Activated T-cell treated with anti-CD3 and anti-CD28 coated beads, Interleukin-2, amount 50 U/mL, for 4 hours (primary cell): ENCODE measurements around the gene RTCA. TPM values are rescaled to one million over a fixed set of nuclear protein-coding genes. Genes with fewer than 3 reads are reported as not detected.
A peak's percentile ranks its signal among the peaks of the same experiment; 100 is the strongest.
"Not testable (repeated sequence)": the region's sequence is repeated elsewhere in the genome, so short reads cannot be mapped to it uniquely, and the experiment has no call there.

ENCODE experiments used
- ATAC-seq, 2 donors: fragments of 200-7000 bp; cut with Tn5 transposase; one replicate each; pipeline ENCODE4 v1.10.0; 2021
- DNase-seq: peaks from one replicate; pipeline ENCODE4 v3.0.0-alpha.2; 2020
- H3K27me3 Mint-ChIP-seq: one replicate; pipeline ENCODE4 v1.8.0; 2021; ENCODE audit warnings: low read depth, mixed read lengths
- H3K36me3 Mint-ChIP-seq: one replicate; pipeline ENCODE4 v1.8.0; 2022; ENCODE audit warnings: mixed read lengths; ENCODE audit not compliant: insufficient read depth
- H3K4me1 Mint-ChIP-seq: one replicate; pipeline ENCODE4 v1.8.0; 2021; ENCODE audit warnings: low read depth, mixed read lengths
- H3K4me3 Mint-ChIP-seq: one replicate; pipeline ENCODE4 v1.8.0; 2021; ENCODE audit warnings: mild to moderate bottlenecking, moderate library complexity, mixed read lengths
- H3K9me3 Mint-ChIP-seq: one replicate; pipeline ENCODE4 v1.8.0; 2021; ENCODE audit warnings: mixed read lengths
- total RNA-seq, 3 donors: library from RNA; stranded (reverse); gene quantifications; one replicate each; pipeline ENCODE4 v1.2.1, GENCODE V29; 2021

Gene RTCA
- total RNA-seq, 3 donors from 2014 or later: 55.3 to 63.9 (median 58.0) TPM

DNA sequence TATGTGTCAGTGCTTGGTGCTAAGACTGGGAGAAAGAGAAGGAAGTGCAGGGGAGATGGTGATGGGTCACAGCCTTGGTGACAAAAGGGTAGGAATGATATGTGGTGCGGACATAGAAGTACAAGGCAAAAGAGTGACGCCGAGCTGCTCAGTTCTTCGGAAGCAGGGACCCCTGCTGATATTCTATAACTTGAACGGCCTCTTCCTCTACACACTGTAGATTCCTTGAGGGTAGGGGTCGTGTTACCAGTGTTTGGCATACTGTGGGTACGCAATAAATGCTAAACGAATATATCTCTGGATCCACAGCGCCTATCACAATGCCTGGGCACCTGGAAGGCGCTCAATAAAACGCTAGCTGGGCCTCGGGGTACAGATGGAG lies 16.9 kb upstream of the RTCA start:
- Mint-ChIP-seq H3K27me3 (no peaks in the 10 kb centered on the region), H3K4me3 (no peak overlapping the region), H3K36me3 (no peaks in the 10 kb centered on the region), H3K4me1 (peaks cover 14% of the 10 kb centered on the region), H3K9me3 (no peaks in the 10 kb centered on the region)
- ATAC-seq (peak in 1 of 2 donors; percentile 1), DNase-seq (no peak)

- H3K9me3 Mint-ChIP-seq: no peaks in the 10 kb centered on the region
- no peaks in the 10 kb centered on the region for H3K36me3 Mint-ChIP-seq
- peak; percentile 85 for DNase-seq
- H3K4me1 Mint-ChIP-seq: peaks cover 13% of the 10 kb centered on the region
- H3K4me3 Mint-ChIP-seq: no peak within 1 kb of the TSS
- peak; percentile 100 for ATAC-seq
- H3K27me3 Mint-ChIP-seq: no peaks in the 10 kb centered on the region
Measured at GRCh38 chr1:100249537-100250257, 16.3 kb upstream of the RTCA start, which contains the start of gene DBT. DBT (minus strand) TSS chr1:100249834; CDS start chr1:100249820, 14 bp downstream.

DNA sequence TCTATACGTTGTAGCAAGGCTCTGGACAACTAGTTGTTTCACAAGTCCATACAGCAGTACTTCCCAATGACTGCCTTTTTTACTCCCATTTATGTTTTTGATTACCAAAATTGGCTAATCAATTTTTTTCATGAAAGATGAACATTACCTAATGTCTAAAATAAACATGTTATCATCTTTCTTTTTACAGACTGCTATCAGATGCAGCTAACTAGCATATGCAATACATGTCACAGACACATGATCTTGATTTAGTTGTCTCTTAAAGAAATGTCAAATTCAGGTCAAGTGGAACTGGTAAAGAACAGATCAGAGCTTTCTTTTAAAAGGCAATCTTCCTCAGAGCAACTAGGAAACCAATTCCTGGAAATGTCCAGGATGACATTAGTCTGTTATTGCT lies 15.8 kb upstream of the RTCA start:
- no peaks in the 10 kb centered on the region for H3K36me3 Mint-ChIP-seq
- no peaks in the 10 kb centered on the region for H3K9me3 Mint-ChIP-seq
- H3K27me3 Mint-ChIP-seq: no peaks in the 10 kb centered on the region
- no peak overlapping the region for H3K4me3 Mint-ChIP-seq
- no peak for ATAC-seq
- DNase-seq: no peak
- peaks cover 13% of the 10 kb centered on the region for H3K4me1 Mint-ChIP-seq

GRCh38 chr1:100250807-100251206 lies 15.2 kb upstream of the RTCA start:
- no peak overlapping the region for H3K4me3 Mint-ChIP-seq

DNA sequence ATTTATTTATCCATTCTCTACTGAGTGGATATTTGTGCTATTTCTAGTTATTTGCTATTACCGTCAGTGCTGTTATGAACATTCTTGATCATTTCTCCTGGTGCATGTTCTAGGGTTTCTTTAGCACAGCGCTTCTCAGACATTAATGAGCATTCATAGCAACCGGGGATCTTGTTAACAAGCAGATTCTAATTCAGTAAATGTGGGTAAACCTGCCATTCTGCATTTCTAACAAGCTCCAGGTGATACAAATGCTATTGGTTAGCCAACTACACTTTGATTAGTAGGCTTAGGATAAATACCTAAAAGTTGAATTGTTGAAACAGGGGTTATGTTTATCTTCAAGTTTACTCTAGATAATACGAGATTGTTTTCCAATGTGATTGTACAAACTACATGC lies 13.1 kb upstream of the RTCA start:
- H3K36me3 Mint-ChIP-seq: no peaks in the 10 kb centered on the region
- DNase-seq (no peak), ATAC-seq (no peak)
- peaks cover 2% of the 10 kb centered on the region for H3K27me3 Mint-ChIP-seq
- no peaks in the 10 kb centered on the region for H3K9me3 Mint-ChIP-seq
- H3K4me3 Mint-ChIP-seq: no peak overlapping the region
- no peaks in the 10 kb centered on the region for H3K4me1 Mint-ChIP-seq

More at GRCh38 chr1:100250807-100251206, 15.2 kb upstream of the RTCA start:
- peaks cover 1% of the 10 kb centered on the region for H3K27me3 Mint-ChIP-seq
- no peak for DNase-seq
- H3K36me3 Mint-ChIP-seq: no peaks in the 10 kb centered on the region
- no peak for ATAC-seq
- H3K4me1 Mint-ChIP-seq: peaks cover 10% of the 10 kb centered on the region
- H3K9me3 Mint-ChIP-seq: no peaks in the 10 kb centered on the region

DNA sequence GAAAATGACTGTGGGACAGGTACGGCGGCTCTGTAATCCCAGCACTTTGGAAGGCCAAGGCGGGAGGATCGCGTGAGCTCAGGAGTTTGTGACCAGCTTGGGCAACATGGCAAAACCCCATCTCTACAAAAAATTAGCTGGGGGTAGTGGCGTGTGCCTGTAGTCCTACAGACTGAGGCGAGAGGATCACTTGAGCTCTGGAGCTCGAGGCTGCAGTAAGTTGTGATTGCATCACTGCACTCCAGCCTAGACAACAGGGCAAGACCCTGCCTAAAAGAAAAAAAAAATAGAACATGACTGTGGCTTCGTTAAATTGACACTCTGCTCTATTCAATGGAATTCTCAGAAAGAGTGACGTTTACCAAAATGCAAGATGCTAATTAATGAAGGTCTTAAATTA lies 12.5 kb upstream of the RTCA start:
- H3K4me1 Mint-ChIP-seq: no peaks in the 10 kb centered on the region
- ATAC-seq: no peak
- H3K4me3 Mint-ChIP-seq: no peak overlapping the region
- H3K36me3 Mint-ChIP-seq: no peaks in the 10 kb centered on the region
- DNase-seq: no peak
- no peaks in the 10 kb centered on the region for H3K9me3 Mint-ChIP-seq
- H3K27me3 Mint-ChIP-seq: peaks cover 2% of the 10 kb centered on the region

- H3K4me1 Mint-ChIP-seq, H3K27me3 Mint-ChIP-seq, H3K9me3 Mint-ChIP-seq, H3K36me3 Mint-ChIP-seq, DNase-seq, H3K4me3 Mint-ChIP-seq, ATAC-seq: not testable (repeated sequence)
Measured at GRCh38 chr1:100256273-100256672, 9.7 kb upstream of the RTCA start.

GRCh38 chr1:100258427-100258826 lies 7.6 kb upstream of the RTCA start:
- DNase-seq, H3K36me3 Mint-ChIP-seq, H3K4me3 Mint-ChIP-seq, H3K4me1 Mint-ChIP-seq, ATAC-seq, H3K27me3 Mint-ChIP-seq, H3K9me3 Mint-ChIP-seq: not testable (repeated sequence)

DNA sequence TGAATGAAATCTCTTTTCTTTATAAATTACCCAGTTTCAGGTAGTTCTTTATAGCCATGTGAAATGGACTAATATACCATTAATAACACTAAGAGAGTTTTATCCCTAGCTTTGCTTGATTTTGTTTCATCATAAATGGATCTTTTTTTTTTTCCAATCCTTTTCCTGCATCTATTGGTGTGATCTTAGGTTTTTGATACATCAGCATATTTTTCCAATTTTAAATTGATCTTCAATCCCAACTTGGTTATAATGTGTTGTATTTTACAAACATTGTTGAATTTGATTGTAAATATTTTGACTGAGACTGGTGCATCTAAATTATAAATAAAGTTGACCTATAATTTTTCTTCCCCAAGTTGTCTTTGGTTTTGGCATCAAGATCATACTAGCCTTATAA lies 4.3 kb upstream of the RTCA start:
- no peaks in the 10 kb centered on the region for H3K9me3 Mint-ChIP-seq
- DNase-seq (no peak), ATAC-seq (no peak)
- no peaks in the 10 kb centered on the region for H3K27me3 Mint-ChIP-seq
- no peak overlapping the region for H3K4me3 Mint-ChIP-seq
- H3K36me3 Mint-ChIP-seq: peaks cover 8% of the 10 kb centered on the region
- H3K4me1 Mint-ChIP-seq: peaks cover 8% of the 10 kb centered on the region

DNA sequence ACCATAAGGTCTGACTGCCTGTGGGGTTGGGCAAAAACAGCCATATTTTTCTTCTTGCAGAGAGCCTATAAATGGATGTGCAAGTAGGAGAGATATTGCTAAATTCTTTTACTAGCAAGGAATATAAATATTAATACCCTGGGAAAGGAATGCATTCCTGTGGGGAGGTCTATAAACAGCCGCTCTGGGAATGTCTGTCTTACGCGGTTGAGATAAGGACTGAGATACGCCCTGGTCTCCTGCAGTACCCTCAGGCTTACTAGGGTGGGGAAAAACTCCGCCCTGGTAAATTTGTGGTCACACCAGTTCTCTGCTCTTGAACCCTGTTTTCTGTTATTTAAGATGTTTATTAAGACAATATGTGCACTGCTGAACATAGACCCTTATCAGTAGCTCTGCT lies 1.9 kb upstream of the RTCA start:
- H3K27me3 Mint-ChIP-seq, DNase-seq, ATAC-seq, H3K9me3 Mint-ChIP-seq, H3K4me3 Mint-ChIP-seq: not testable (repeated sequence)
- Mint-ChIP-seq H3K36me3 (peaks cover 15% of the 10 kb centered on the region), H3K4me1 (peaks cover 26% of the 10 kb centered on the region)

GRCh38 chr1:100265562-100265930 lies 470 bp upstream of the RTCA start:
- Mint-ChIP-seq H3K36me3 (peaks cover 21% of the 10 kb centered on the region), H3K27me3 (no peaks in the 10 kb centered on the region), H3K4me1 (peaks cover 36% of the 10 kb centered on the region), H3K9me3 (no peaks in the 10 kb centered on the region), H3K4me3 (peak overlapping the region; percentile 100)
- no peak for DNase-seq
- peak; percentile 30 to 36 for ATAC-seq

- Mint-ChIP-seq H3K9me3 (no peaks in the 10 kb centered on the region), H3K4me3 (peak overlapping the region; percentile 100), H3K36me3 (peaks cover 29% of the 10 kb centered on the region), H3K4me1 (peaks cover 44% of the 10 kb centered on the region), H3K27me3 (no peaks in the 10 kb centered on the region)
- DNase-seq: no peak
- ATAC-seq: peak; percentile 20 to 28
Measured at GRCh38 chr1:100266741-100267140, 725 bp downstream of the RTCA start.

DNA sequence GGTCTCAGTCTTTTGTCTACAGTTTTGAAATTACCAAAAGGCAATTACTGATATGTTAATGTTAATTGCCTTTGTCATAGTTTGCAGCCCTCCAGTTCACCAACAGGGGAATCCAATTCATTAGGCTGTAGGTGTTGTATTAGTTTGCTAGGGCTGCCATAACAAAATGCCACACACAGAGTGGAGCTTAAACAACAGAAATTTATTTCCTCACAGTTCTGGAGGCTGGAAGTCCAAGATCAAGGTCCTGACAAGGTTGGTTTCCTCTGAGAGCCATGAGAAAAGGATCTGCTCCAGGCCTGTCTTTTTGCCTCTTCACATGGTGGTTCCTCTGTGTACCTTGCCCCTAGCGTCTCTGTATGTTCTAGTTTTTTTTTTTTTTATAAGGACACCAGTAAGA lies 1.3 kb downstream of the RTCA start:
- H3K4me3 Mint-ChIP-seq: peak overlapping the region; percentile 100

GRCh38 chr1:100268202-100268601 lies 2.2 kb downstream of the RTCA start:
- Mint-ChIP-seq H3K27me3 (no peaks in the 10 kb centered on the region), H3K4me1 (peaks cover 48% of the 10 kb centered on the region)

More for the DNA sequence above, 1.3 kb downstream of the RTCA start:
- Mint-ChIP-seq H3K27me3 (no peaks in the 10 kb centered on the region), H3K4me1 (peaks cover 48% of the 10 kb centered on the region), H3K9me3 (no peaks in the 10 kb centered on the region), H3K36me3 (peaks cover 30% of the 10 kb centered on the region)
- ATAC-seq (no peak), DNase-seq (no peak)

GRCh38 chr1:100277866-100278265 lies 11.8 kb downstream of the RTCA start:
- Mint-ChIP-seq H3K4me3 (no peak overlapping the region), H3K4me1 (peaks cover 27% of the 10 kb centered on the region)
- peak; percentile 24 for DNase-seq

More at GRCh38 chr1:100268202-100268601, 2.2 kb downstream of the RTCA start:
- Mint-ChIP-seq H3K36me3 (peaks cover 30% of the 10 kb centered on the region), H3K4me3 (peak overlapping the region; percentile 100), H3K9me3 (no peaks in the 10 kb centered on the region)
- no peak for ATAC-seq
- DNase-seq: no peak

More at GRCh38 chr1:100277866-100278265, 11.8 kb downstream of the RTCA start:
- Mint-ChIP-seq H3K9me3 (no peaks in the 10 kb centered on the region), H3K27me3 (no peaks in the 10 kb centered on the region), H3K36me3 (peaks cover 43% of the 10 kb centered on the region)
- ATAC-seq: no peak
